Adrenal gland (tissue), 12 donors: ENCODE measurements around the gene MSS51. TPM values are rescaled to one million over a fixed set of nuclear protein-coding genes. Genes with fewer than 3 reads are reported as not detected.

Experiments used
- DNase-seq, 7 donors: peaks; one replicate each; pipeline ENCODE4 v3.0.0-alpha.2; 2019 to 2020
- H3K27ac ChIP-seq, 5 donors: fragments of 200-600 bp; sonication (generic) in 4 of 5; 1 replicate in 3 of 5; 2 replicates in 2 of 5; pipeline versions ENCODE4 v1.5.1 to v1.8.0; 2016 to 2020; ENCODE audit warnings: mild to moderate bottlenecking in 1 of 5
- H3K27me3 ChIP-seq: fragments of 200-600 bp; 2 replicates; pipeline ENCODE4 v1.8.0; 2021
- H3K36me3 ChIP-seq, 2 donors: fragments of 200-600 bp; replicated peaks in 1 of 2; 1 replicate in 1 of 2; 2 replicates in 1 of 2; pipeline versions ENCODE4 v1.5.1 to v1.8.0; 2018 to 2022
- H3K4me1 ChIP-seq, 2 donors: fragments of 200-600 bp; replicated peaks in 1 of 2; 1 replicate in 1 of 2; 2 replicates in 1 of 2; pipeline versions ENCODE4 v1.5.1 to v1.8.0; 2018 to 2021
- H3K4me3 ChIP-seq, 4 donors: fragments of 200-600 bp; sonication (generic) in 3 of 4; one replicate each; pipeline ENCODE4 v1.5.1; 2016 to 2018
- H3K9me3 ChIP-seq, 3 donors: fragments of 200-600 bp; sonication (generic) in 1 of 3; replicated peaks in 1 of 3; 1 replicate in 2 of 3; 2 replicates in 1 of 3; pipeline versions ENCODE4 v1.5.1 to v1.8.0; 2016 to 2021
- POLR2A ChIP-seq, 2 donors: fragments of 450-650 bp; IDR thresholded peaks; one replicate each; pipeline ENCODE4 v1.6.1; 2017; ENCODE audit warnings: antibody characterized with exemption in 2 of 2, mild to moderate bottlenecking in 2 of 2, moderate library complexity in 1 of 2
- whole genome bisulfite sequencing, 4 donors: extraction: QIAGEN DNeasy Blood & Tissue Kit in 2 of 4; methylation state at CpG; one replicate each; pipeline versions ENCODE4 v1.1.5 to v1.1.7; 2013 to 2017; 5-methylcytosine and 5-hydroxymethylcytosine counted together
- intact Hi-C, 2 donors: fragments of 100-400 bp; cut with DNase I; formaldehyde crosslinking; loops; one replicate each; pipeline versions ENCODE4 v1.14.1 to v1.15.0; 2022 to 2023
- polyA plus RNA-seq, 3 donors: library from polyadenylated mRNA; stranded (reverse); fragments of 200-250 nt in 2 of 3; fragments of 350-450 nt in 1 of 3; fragmentation: Illumina TruSeq in 1 of 3; extraction: RNeasy Lipid Tissue Mini Kit (QIAGEN cat#74804) in 1 of 3; gene quantifications; one replicate each; pipeline ENCODE4 v1.2.3, GENCODE V29; 2013 to 2014
- total RNA-seq, 9 donors: library from RNA; depleted of rRNA in 4 of 9; stranded (reverse); fragments of >200 nt in 4 of 9; fragments of 120-200 nt in 1 of 9; fragmentation: NEBNext Ultra II Directional in 1 of 9; extraction: Animal tissue kit (Norgen Biotek cat#: 25700) in 1 of 9; gene quantifications; one replicate each; pipeline versions ENCODE4 v1.1.0 to v1.2.4, GENCODE V29; 2013 to 2023
- TF ChIP-seq, protein P1 (sequence below), 6 experiments: fragments of 450-650 bp in 4 of 6; fragments of 200-600 bp in 2 of 6; sonication (generic) in 1 of 6; IDR thresholded peaks; 1 replicate in 5 of 6; 2 replicates in 1 of 6; pipeline versions ENCODE4 v1.5.1 to v1.8.0; 2016 to 2021; ENCODE audit warnings: antibody characterized with exemption in 6 of 6, mild to moderate bottlenecking in 2 of 6, moderate library complexity in 1 of 6
- donor health status: healthy with polysubstance abuse.
- donor health status: Bipolar disorder and iron deficiency.
- donor health status: DM: yes; HTN: yes; CAD: no.
- donor health status: DM: no; HTN: no; CAD: no.
- donor health status: DM: no; HTN: no; CAD: no.
- donor health status: DM: yes; HTN: yes; CAD: no.

The MSS51 gene
- total and polyA plus RNA-seq, 12 donors, result 0.30 to 6.4 (median 1.5) TPM

DNA sequence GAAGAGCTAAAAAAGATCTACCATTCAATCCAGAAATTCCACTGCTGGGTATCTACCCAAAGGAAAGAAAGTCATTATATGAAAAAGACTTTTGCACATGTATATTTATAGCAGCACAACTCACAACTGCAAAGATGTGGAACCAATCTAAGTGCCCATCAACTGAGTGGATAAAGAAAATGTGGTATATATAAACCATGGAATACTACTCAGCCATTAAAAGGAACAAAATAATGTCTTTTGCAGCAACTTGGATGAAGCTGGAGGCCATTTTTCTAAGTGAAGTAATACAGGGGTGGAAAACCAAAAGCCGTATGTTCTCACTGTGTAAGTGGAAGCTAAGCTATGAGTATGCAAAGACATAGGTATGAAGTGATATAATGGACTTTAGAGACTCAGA, 22.5 kb downstream of the MSS51 start:
- H3K27ac ChIP-seq, result no peak overlapping the region
- no peak for TF ChIP-seq POLR2A (IDR thresholded peaks at IDR 0.05)
- TF ChIP-seq, protein P1, sequence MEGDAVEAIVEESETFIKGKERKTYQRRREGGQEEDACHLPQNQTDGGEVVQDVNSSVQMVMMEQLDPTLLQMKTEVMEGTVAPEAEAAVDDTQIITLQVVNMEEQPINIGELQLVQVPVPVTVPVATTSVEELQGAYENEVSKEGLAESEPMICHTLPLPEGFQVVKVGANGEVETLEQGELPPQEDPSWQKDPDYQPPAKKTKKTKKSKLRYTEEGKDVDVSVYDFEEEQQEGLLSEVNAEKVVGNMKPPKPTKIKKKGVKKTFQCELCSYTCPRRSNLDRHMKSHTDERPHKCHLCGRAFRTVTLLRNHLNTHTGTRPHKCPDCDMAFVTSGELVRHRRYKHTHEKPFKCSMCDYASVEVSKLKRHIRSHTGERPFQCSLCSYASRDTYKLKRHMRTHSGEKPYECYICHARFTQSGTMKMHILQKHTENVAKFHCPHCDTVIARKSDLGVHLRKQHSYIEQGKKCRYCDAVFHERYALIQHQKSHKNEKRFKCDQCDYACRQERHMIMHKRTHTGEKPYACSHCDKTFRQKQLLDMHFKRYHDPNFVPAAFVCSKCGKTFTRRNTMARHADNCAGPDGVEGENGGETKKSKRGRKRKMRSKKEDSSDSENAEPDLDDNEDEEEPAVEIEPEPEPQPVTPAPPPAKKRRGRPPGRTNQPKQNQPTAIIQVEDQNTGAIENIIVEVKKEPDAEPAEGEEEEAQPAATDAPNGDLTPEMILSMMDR (IDR thresholded peaks at IDR 0.05), result no peak
- no peaks in the 10 kb centered on the region for H3K27me3 ChIP-seq
- WGBS, 4 donors, result 94 to 100% (median 99%) methylated on average over 1 of the region's 1 CpG
- DNase-seq, result no peak
- peaks cover 16 to 38% of the 10 kb centered on the region in 2 donors for H3K4me1 ChIP-seq
- no peaks in the 10 kb centered on the region for H3K36me3 ChIP-seq
- intact Hi-C loops, result no loop called here
- H3K4me3 ChIP-seq, result no peak overlapping the region
- no peaks in the 10 kb centered on the region for H3K9me3 ChIP-seq

DNA sequence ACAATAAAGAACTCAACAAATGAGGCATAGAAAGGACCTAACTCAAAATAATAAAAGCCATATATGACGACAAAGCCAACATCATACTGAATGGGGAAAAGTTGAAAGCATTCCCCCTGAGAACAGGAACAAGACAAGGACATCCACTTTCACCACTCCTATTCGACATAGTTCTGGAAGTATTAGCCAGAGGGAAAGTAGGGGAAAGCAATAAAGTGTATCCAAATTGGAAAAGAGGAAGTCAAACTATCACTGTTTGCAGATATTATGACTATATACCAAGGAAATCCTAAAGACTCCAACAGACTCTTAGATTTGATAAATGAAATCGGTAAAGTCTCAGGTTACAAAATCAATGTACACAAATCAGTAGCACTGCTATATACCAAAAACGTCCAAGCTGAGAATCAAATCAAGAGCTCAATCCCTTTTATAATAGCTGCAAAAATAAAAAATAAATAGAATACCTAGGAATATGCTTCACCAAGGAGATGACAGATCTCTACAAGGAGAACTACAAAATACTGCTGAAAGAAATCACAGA, 24.3 kb downstream of the MSS51 start:
- Histone ChIP-seq H3K4me3 (no peak overlapping the region), H3K27me3 (no peaks in the 10 kb centered on the region), H3K27ac (no peak overlapping the region), H3K4me1 (peaks cover 16 to 42% of the 10 kb centered on the region in 2 donors), H3K9me3 (no peaks in the 10 kb centered on the region), H3K36me3 (no peaks in the 10 kb centered on the region)
- TF ChIP-seq POLR2A (IDR thresholded peaks at IDR 0.05), result no peak
- TF ChIP-seq, protein P1 (IDR thresholded peaks at IDR 0.05), result no peak
- DNase-seq, result no peak
- intact Hi-C loops, result no loop called here
- WGBS, 4 donors, result 63 to 73% (median 70%) methylated on average over 4 of the region's 4 CpGs

DNA sequence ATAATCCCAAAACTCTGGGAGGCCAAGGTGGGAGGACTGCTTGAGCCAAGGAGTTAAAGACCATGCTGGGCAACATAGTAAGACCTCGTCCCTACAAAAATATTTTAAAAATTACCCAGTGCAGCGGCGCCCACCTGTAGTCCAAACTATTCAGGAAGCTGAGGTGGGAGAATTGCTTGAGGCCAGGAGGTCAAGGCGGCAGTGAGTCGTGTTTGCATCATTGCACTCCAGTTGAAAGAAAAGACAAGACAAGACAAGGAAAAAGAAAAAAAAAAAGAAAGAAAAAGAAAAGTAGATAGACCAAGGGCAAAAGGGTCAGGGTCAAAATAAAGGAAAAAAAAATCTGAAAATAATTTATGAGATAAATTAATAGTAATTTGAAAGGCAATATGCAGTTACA, 25.3 kb downstream of the MSS51 start:
- no peak for TF ChIP-seq POLR2A (IDR thresholded peaks at IDR 0.05)
- TF ChIP-seq, protein P1 (IDR thresholded peaks at IDR 0.05), result no peak
- Histone ChIP-seq H3K36me3 (no peaks in the 10 kb centered on the region), H3K9me3 (no peaks in the 10 kb centered on the region), H3K4me3 (no peak overlapping the region), H3K27me3 (no peaks in the 10 kb centered on the region), H3K4me1 (peaks cover 15 to 46% of the 10 kb centered on the region in 2 donors), H3K27ac (no peak overlapping the region)
- DNase-seq, result no peak
- intact Hi-C loops, result no loop called here
- WGBS, 4 donors, result 71 to 84% (median 78%) methylated on average over 5 of the region's 5 CpGs

DNA sequence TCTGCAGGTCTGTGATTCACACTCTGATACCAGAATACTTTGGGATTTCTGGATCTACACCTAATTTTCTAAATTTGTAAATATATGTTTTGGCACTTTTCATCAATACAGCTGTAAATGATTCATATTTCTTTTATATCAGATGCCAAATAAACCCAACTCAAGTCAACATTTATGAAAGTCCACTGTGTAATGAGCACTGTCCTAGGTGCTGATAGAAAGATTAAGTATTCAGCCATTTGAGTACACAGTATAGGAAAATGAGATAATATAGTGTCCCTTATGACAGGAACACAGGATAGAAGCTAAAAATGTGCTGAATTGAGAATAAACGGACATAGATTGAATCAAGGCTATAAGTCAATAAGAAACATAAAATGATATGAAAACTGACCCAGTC, 25.9 kb downstream of the MSS51 start:
- no peaks in the 10 kb centered on the region for H3K36me3 ChIP-seq
- WGBS, 4 donors, result 69 to 83% (median 82%) methylated on average over 1 of the region's 1 CpG
- H3K27me3 ChIP-seq, result no peaks in the 10 kb centered on the region
- no peak for DNase-seq
- no peak overlapping the region for H3K27ac ChIP-seq
- H3K9me3 ChIP-seq, result no peaks in the 10 kb centered on the region
- H3K4me3 ChIP-seq, result no peak overlapping the region
- intact Hi-C loops, result no loop called here
- H3K4me1 ChIP-seq, result peaks cover 10 to 44% of the 10 kb centered on the region in 2 donors
- TF ChIP-seq POLR2A (IDR thresholded peaks at IDR 0.05), result no peak
- TF ChIP-seq, protein P1 (IDR thresholded peaks at IDR 0.05), result no peak
